Skeletal muscle tissue (tissue), 4 donors: ENCODE data around the gene CNTNAP2. TPM values are rescaled to one million over a fixed set of nuclear protein-coding genes. Genes with fewer than 3 reads are reported as not detected.

Source experiments
- H3K27ac ChIP-seq: one replicate; pipeline ENCODE4 v1.7.0; 2013; ENCODE audit warnings: mild to moderate bottlenecking, low read depth, low read length, inconsistent platforms
- H3K27me3 ChIP-seq, 3 donors: one replicate each; pipeline ENCODE4 v1.7.0; 2013; ENCODE audit warnings: low read length in 3 of 3; ENCODE audit not compliant: control insufficient read depth in 3 of 3, insufficient read depth in 3 of 3
- H3K36me3 ChIP-seq, 3 donors: one replicate each; pipeline ENCODE4 v1.7.0; 2013; ENCODE audit warnings: low read length in 3 of 3; ENCODE audit not compliant: control insufficient read depth in 3 of 3, insufficient read depth in 3 of 3
- H3K4me1 ChIP-seq, 3 donors: one replicate each; pipeline ENCODE4 v1.7.0; 2013; ENCODE audit warnings: low read length in 3 of 3, mild to moderate bottlenecking in 3 of 3; ENCODE audit not compliant: control insufficient read depth in 3 of 3, insufficient read depth in 3 of 3
- H3K4me3 ChIP-seq, 3 donors: one replicate each; pipeline ENCODE4 v1.7.0; 2013; ENCODE audit warnings: low read length in 3 of 3
- H3K9ac ChIP-seq, 3 donors: one replicate each; pipeline ENCODE4 v1.7.0; 2013; ENCODE audit warnings: low read length in 3 of 3, mild to moderate bottlenecking in 3 of 3, moderate library complexity in 2 of 3, low read depth in 1 of 3
- H3K9me3 ChIP-seq, 3 donors: one replicate each; pipeline ENCODE4 v1.7.0; 2013; ENCODE audit warnings: low read length in 3 of 3; ENCODE audit not compliant: control insufficient read depth in 3 of 3
- total RNA-seq: library from RNA; depleted of rRNA; stranded (reverse); fragments of >200 nt; gene quantifications from one replicate; pipeline ENCODE4 v1.2.3, GENCODE V29; 2014
- donor health status: Osteomylitis.

Gene CNTNAP2
- total RNA-seq, 1 donor from 2014 or later, result 14.1 TPM

DNA sequence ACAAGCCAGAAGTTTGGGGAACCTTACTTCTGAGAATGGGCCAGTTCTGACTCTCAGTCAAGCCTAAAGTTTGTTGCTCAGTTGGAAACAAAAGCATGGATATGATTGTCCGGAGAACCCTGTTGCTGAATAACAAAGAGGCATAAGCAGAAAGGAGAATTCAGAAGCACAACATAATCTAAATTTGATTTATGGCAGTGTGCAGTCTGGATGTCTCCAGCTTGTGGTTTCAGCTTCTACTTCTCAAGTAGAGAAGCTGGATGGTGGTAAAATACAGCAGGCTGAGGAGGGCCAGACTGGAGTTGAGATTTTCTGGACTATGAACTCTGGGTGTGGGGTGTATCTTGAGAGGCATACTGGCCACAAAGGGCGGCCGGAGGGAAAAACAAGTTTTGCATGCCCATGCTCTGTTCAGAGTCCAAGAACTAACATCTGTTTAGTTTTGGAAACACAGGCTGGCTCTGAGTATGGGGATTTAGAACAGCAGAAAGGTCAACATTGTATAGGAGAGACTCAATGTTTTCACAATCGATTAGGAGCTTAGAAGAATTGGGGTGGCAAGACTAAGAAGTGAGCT, 592.9 kb downstream of the CNTNAP2 start:
- Histone ChIP-seq H3K27ac (no peak overlapping the region), H3K9me3 (peaks cover 0 to 3% (median 0%) of the 10 kb centered on the region in 3 donors), H3K4me1 (no peaks in the 10 kb centered on the region), H3K9ac (no peak overlapping the region), H3K36me3 (no peaks in the 10 kb centered on the region), H3K4me3 (no peak overlapping the region), H3K27me3 (no peaks in the 10 kb centered on the region)

GRCh38 chr7:146713205-146713604, 596.6 kb downstream of the CNTNAP2 start:
- Histone ChIP-seq H3K27me3 (no peaks in the 10 kb centered on the region), H3K36me3 (no peaks in the 10 kb centered on the region), H3K4me1 (no peaks in the 10 kb centered on the region), H3K9me3 (peaks cover 0 to 3% (median 0%) of the 10 kb centered on the region in 3 donors), H3K4me3 (no peak overlapping the region), H3K9ac (no peak overlapping the region), H3K27ac (no peak overlapping the region)

GRCh38 chr7:146713934-146714333, 597.3 kb downstream of the CNTNAP2 start:
- Histone ChIP-seq H3K4me3 (no peak overlapping the region), H3K9ac (no peak overlapping the region), H3K27ac (no peak overlapping the region), H3K4me1 (no peaks in the 10 kb centered on the region), H3K9me3 (peaks cover 0 to 3% (median 0%) of the 10 kb centered on the region in 3 donors), H3K27me3 (no peaks in the 10 kb centered on the region), H3K36me3 (no peaks in the 10 kb centered on the region)

GRCh38 chr7:146720195-146720594, 603.6 kb downstream of the CNTNAP2 start:
- H3K27me3 ChIP-seq, result no peaks in the 10 kb centered on the region
- no peaks in the 10 kb centered on the region for H3K36me3 ChIP-seq
- no peak overlapping the region for H3K9ac ChIP-seq
- no peak overlapping the region for H3K4me3 ChIP-seq
- H3K4me1 ChIP-seq, result no peaks in the 10 kb centered on the region
- H3K9me3 ChIP-seq, result no peaks in the 10 kb centered on the region
- no peak overlapping the region for H3K27ac ChIP-seq

DNA sequence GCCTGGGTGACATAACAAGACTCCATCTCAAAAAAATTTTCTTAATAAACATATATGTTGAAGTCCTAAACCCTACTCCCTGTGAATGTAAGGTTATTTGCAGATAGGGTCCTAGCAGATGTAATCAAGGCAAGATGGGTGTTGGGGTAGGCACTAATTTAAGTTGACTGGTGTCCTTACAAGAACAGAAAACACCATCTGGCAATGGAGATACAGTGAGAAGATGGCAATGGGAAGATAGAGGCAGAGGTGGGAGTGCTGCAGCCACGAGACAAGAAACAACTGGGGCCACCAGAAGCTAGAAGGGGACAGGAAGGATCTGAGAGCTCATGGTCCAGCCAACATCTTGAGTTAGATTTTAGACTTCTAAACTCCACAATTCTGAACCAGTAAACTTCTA, 606.4 kb downstream of the CNTNAP2 start:
- Histone ChIP-seq H3K27ac (no peak overlapping the region), H3K36me3 (no peaks in the 10 kb centered on the region), H3K9me3 (no peaks in the 10 kb centered on the region), H3K27me3 (no peaks in the 10 kb centered on the region), H3K4me3 (no peak overlapping the region), H3K4me1 (no peaks in the 10 kb centered on the region), H3K9ac (no peak overlapping the region)

DNA sequence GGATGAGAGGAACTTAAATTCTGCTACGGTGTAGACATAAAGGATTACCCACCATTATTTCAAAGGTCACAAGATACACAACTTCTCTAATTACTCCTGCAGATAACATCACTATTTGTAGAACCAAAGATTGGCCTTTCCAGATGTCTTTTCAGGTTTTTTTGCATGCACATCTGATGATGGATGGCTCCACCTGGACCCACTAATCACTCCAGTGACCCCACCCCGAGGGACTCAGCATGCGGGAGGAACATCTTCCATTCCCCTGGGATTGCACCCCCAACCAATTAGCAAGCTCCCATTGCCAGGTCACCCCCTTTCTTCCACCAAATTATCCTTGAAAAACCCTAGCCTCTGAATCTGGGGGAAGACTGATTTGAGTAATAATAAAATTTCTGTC, 608.9 kb downstream of the CNTNAP2 start:
- Histone ChIP-seq H3K9me3 (no peaks in the 10 kb centered on the region), H3K9ac (no peak overlapping the region)

DNA sequence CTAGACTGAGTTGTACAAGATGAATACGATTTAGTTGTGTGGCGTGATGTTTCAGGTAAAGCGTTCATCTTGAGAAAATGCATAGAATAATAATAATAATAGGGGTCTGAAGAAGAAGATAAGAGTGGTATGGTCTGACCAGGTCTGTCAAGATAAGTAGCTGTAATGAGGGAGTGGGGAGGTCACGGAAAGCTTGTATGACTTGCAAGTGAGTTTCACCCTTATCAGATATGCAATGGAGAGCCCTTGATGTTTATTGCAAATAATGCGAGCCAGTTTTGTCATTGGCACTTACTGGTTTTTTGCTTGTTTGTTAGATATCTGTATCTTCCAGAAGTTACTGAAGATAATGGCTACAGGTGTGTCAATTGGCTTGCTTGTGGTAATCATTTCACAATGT, 611.5 kb downstream of the CNTNAP2 start:
- Histone ChIP-seq H3K27me3 (no peaks in the 10 kb centered on the region), H3K9ac (no peak overlapping the region), H3K4me1 (no peaks in the 10 kb centered on the region), H3K36me3 (no peaks in the 10 kb centered on the region), H3K27ac (no peak overlapping the region), H3K4me3 (no peak overlapping the region), H3K9me3 (no peaks in the 10 kb centered on the region)

More for the DNA sequence above, 608.9 kb downstream of the CNTNAP2 start:
- Histone ChIP-seq H3K27ac (no peak overlapping the region), H3K27me3 (no peaks in the 10 kb centered on the region), H3K4me3 (no peak overlapping the region), H3K36me3 (no peaks in the 10 kb centered on the region), H3K4me1 (no peaks in the 10 kb centered on the region)

- H3K27me3 ChIP-seq, result no peaks in the 10 kb centered on the region
- no peaks in the 10 kb centered on the region for H3K4me1 ChIP-seq
- no peaks in the 10 kb centered on the region for H3K9me3 ChIP-seq
- no peak overlapping the region for H3K9ac ChIP-seq
- no peaks in the 10 kb centered on the region for H3K36me3 ChIP-seq
- H3K27ac ChIP-seq, result no peak overlapping the region
- H3K4me3 ChIP-seq, result no peak overlapping the region
Observed at GRCh38 chr7:146728611-146729010, 612.0 kb downstream of the CNTNAP2 start.

DNA sequence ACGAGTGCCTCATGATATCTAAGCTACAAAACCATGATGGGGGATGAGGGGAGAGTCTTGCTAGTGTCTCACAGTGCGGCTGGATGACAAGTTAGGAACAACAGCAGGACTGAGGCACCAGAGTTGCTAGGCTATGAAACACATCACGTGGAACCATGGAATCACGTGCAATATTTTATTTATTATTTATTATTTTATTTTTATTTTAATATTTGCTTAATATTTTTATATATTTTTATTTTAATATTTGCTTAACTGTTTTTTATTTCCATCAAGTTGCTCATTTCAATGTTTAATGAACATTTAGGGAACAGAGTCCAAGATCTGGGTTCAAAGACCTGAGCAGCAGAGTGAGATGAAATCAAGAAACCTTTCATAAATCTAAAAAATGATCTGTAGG, 614.6 kb downstream of the CNTNAP2 start:
- Histone ChIP-seq H3K4me3 (no peak overlapping the region), H3K9me3 (no peaks in the 10 kb centered on the region), H3K9ac (no peak overlapping the region), H3K36me3 (no peaks in the 10 kb centered on the region), H3K27ac (no peak overlapping the region), H3K4me1 (no peaks in the 10 kb centered on the region), H3K27me3 (no peaks in the 10 kb centered on the region)

GRCh38 chr7:146735992-146736391, 619.4 kb downstream of the CNTNAP2 start:
- Histone ChIP-seq H3K27ac (no peak overlapping the region), H3K4me3 (no peak overlapping the region), H3K9me3 (peaks cover 3 to 6% (median 4%) of the 10 kb centered on the region in 3 donors), H3K4me1 (no peaks in the 10 kb centered on the region), H3K9ac (no peak overlapping the region), H3K36me3 (no peaks in the 10 kb centered on the region), H3K27me3 (no peaks in the 10 kb centered on the region)
